GM12878 (cell line): Measurements from ENCODE around the gene LRP5. TPM values are rescaled to one million over a fixed set of nuclear protein-coding genes. Genes with fewer than 3 reads are reported as not detected.

Experiments
- ATAC-seq: fragments of 200-7000 bp; cut with Tn5 transposase; 3 replicates; pipeline ENCODE4 v1.9.1; 2020; ENCODE audit warnings: mild to moderate bottlenecking, moderate library complexity
- BruUV-seq: library from RNA; stranded (reverse); fragments of 400-500 nt; replicated peaks from 2 replicates; lab custom pipeline; 2021; lab: Mats Ljungman, UMichigan
- CTCF ChIA-PET: fragments of 300-600 bp; sonication (Branson Sonifier 250); formaldehyde crosslinking; extraction: SDS; loops from one replicate; lab custom pipeline; 2021; ENCODE audit warnings: inconsistent platforms; lab: Yijun Ruan, JAX
- POLR2A ChIA-PET: fragments of 350-600 bp; formaldehyde crosslinking; extraction: SDS; loops from one replicate; lab custom pipeline; 2021; ENCODE audit warnings: inconsistent platforms; lab: Charles Lee
- RAD21 ChIA-PET: fragments of 300-600 bp; sonication (Branson Sonifier 250); formaldehyde crosslinking; loops from one replicate; lab custom pipeline; 2023; ENCODE audit warnings: antibody characterized with exemption; ENCODE audit not compliant: unreplicated experiment; lab: Charles Lee
- SMC1A ChIA-PET: fragments of 300-600 bp; sonication (Branson Sonifier 250); formaldehyde crosslinking; loops from one replicate; lab custom pipeline; 2023; ENCODE audit not compliant: unreplicated experiment, uncharacterized antibody; lab: Charles Lee
- DNase-seq: peaks from one replicate; pipeline ENCODE4 v3.0.0-alpha.2; 2011; ENCODE audit warnings: low read depth, low spot score
- FAIRE-seq: peaks from 3 replicates; lab custom pipeline; 2011; peaks lifted over from hg19 to GRCh38; lab: Jason Lieb, UNC
- H2AFZ ChIP-seq: 2 replicates; pipeline ENCODE4 v1.6.0; 2011; ENCODE audit warnings: low read depth, low read length, control low read depth; ENCODE audit not compliant: control insufficient read depth
- H3K27ac ChIP-seq: 2 replicates; pipeline ENCODE4 v1.5.1; 2011; ENCODE audit warnings: control low read depth; ENCODE audit not compliant: control insufficient read depth, insufficient read depth
- H3K27me3 ChIP-seq, 2 experiments: replicated peaks in 1 of 2; 2 replicates each; pipeline versions ENCODE4 v1.6.0 to v1.6.1; 2011; ENCODE audit warnings: low read length in 1 of 2; ENCODE audit not compliant: control insufficient read depth in 2 of 2, insufficient read depth in 2 of 2
- H3K36me3 ChIP-seq, 2 experiments: 2 replicates each; pipeline ENCODE4 v1.5.1; 2011; ENCODE audit warnings: low read length in 1 of 2; ENCODE audit not compliant: control insufficient read depth in 2 of 2, insufficient read depth in 2 of 2
- H3K4me1 ChIP-seq: 2 replicates; pipeline ENCODE4 v1.6.1; 2011; ENCODE audit warnings: mild to moderate bottlenecking, low read length, moderate library complexity, mixed read lengths; ENCODE audit not compliant: control insufficient read depth, insufficient read depth
- H3K4me2 ChIP-seq: 2 replicates; pipeline ENCODE4 v1.6.0; 2011; ENCODE audit warnings: control low read depth; ENCODE audit not compliant: control insufficient read depth, insufficient read depth
- H3K4me3 ChIP-seq: fragments of 200-600 bp; sonication (generic); 2 replicates; pipeline ENCODE4 v1.5.1; 2016
- H3K79me2 ChIP-seq: 2 replicates; pipeline ENCODE4 v1.6.0; 2011; ENCODE audit warnings: low read length; ENCODE audit not compliant: control insufficient read depth, insufficient read depth
- H3K9ac ChIP-seq: 2 replicates; pipeline ENCODE4 v1.8.0; 2011; ENCODE audit warnings: low read length, control low read depth, mixed read lengths; ENCODE audit not compliant: control insufficient read depth, insufficient read depth
- H3K9me3 ChIP-seq: replicated peaks from 3 replicates; pipeline ENCODE4 v1.5.1; 2011; ENCODE audit warnings: mild to moderate bottlenecking, low read length; ENCODE audit not compliant: control insufficient read depth, insufficient read depth
- H4K20me1 ChIP-seq: 2 replicates; pipeline ENCODE4 v1.6.0; 2011; ENCODE audit not compliant: control insufficient read depth, insufficient read depth
- ATF2 ChIP-seq: IDR thresholded peaks from 2 replicates; pipeline ENCODE4 v1.6.1; 2012; ENCODE audit warnings: low read length, inconsistent platforms
- CUX1 ChIP-seq: IDR thresholded peaks from 2 replicates; pipeline ENCODE4 v1.6.1; 2012; ENCODE audit warnings: improper control_type of control experiment, low read depth, low read length; ENCODE audit not compliant: insufficient replicate concordance
- ELK1 ChIP-seq: IDR thresholded peaks from 2 replicates; pipeline ENCODE4 v1.6.1; 2012; ENCODE audit warnings: low read depth, low read length, improper control_type of control experiment
- ETV6 ChIP-seq, 2 experiments: fragments of 450-650 bp in 1 of 2; IDR thresholded peaks in 1 of 2; conservative IDR thresholded peaks in 1 of 2; 2 replicates each; pipeline ENCODE4 v1.6.1; 2014; ENCODE audit warnings: antibody characterized with exemption in 1 of 2, borderline replicate concordance in 1 of 2, low read depth in 1 of 2, mild to moderate bottlenecking in 1 of 2, moderate library complexity in 1 of 2
- RELB ChIP-seq: fragments of 450-650 bp; IDR thresholded peaks from 2 replicates; pipeline ENCODE4 v1.6.1; 2017; ENCODE audit warnings: low read depth, mild to moderate bottlenecking, moderate library complexity
- SKIL ChIP-seq: fragments of 450-650 bp; IDR thresholded peaks from 2 replicates; pipeline ENCODE4 v1.6.1; 2017; ENCODE audit warnings: mild to moderate bottlenecking, low read depth, inconsistent platforms; ENCODE audit not compliant: poor library complexity, severe bottlenecking
- SMC3 ChIP-seq: IDR thresholded peaks from 2 replicates; pipeline ENCODE4 v1.6.1; 2011; ENCODE audit warnings: low read length, improper control_type of control experiment, borderline replicate concordance
- WGBS: methylation state at CpG from one replicate; pipeline ENCODE4 v1.1.6; 2016; ENCODE audit warnings: low lambda C conversion rate; ENCODE audit not compliant: insufficient replicate concordance, insufficient coverage; ENCODE audit errors: missing lambda C conversion rate; 5-methylcytosine and 5-hydroxymethylcytosine counted together
- in situ Hi-C: fragments of 300-500 bp; cut with MboI; formaldehyde crosslinking; loops from 9 replicates; pipeline ENCODE4 v1.14.3; 2018; ENCODE audit warnings: mixed read lengths
- intact Hi-C: fragments of 100-400 bp; cut with micrococcal nuclease; formaldehyde crosslinking; loops from one replicate; pipeline ENCODE4 v1.14.2; 2022; ENCODE audit not compliant: unreplicated experiment
- polyA plus RNA-seq, 11 experiments: library from polyadenylated mRNA; depleted of rRNA in 4 of 11; unstranded in 6 of 11; stranded (reverse) in 5 of 11; fragments of >200 nt; fragmentation: Nextera tagmentation in 4 of 11; fragmentation: Illumina TruSeq in 1 of 11; extraction: Ambion mirVana in 4 of 11; extraction: Trizol in 1 of 11; gene quantifications; 1 replicate in 1 of 11; 2 replicates in 10 of 11; pipeline versions ENCODE4 v1.2.1 to v1.2.3, GENCODE V29; 2011 to 2016; ENCODE audit warnings: inconsistent platforms in 2 of 11, missing spikeins in 2 of 11, low read depth in 1 of 11
- total RNA-seq, 4 experiments: library from RNA; depleted of rRNA in 3 of 4; stranded (reverse); fragments of >200 nt in 3 of 4; fragmentation: Illumina TruSeq in 1 of 4; extraction: Trizol in 1 of 4; gene quantifications; 2 replicates each; pipeline versions ENCODE4 v1.2.1 to v1.2.3, GENCODE V29; 2013 to 2021

LRP5 gene
- total and polyA plus RNA-seq, 10 of the 15 experiments (the other 5 are each of a cell fraction or from before 2014, with no cell fraction given): 0.37 to 34.0 (median 6.6) TPM

GRCh38 chr11:68274306-68274705 lies 38.1 kb upstream of the LRP5 start:
- ATAC-seq: no peak
- in situ Hi-C loops: no loop called here
- ChIA-PET CTCF (interaction anchor here (0.5 to 6.0 kb wide), 3 partner anchors 17 to 633 kb away, joined by 3 to 69 read pairs (median 24); no protein-coding TSS in a partner anchor), POLR2A (interaction anchor here (0.6 to 5.3 kb wide), 8 partner anchors 16 to 1660 kb away, joined by 3 to 28 read pairs (median 3); no protein-coding TSS in a partner anchor)
- Histone ChIP-seq H3K9ac (no peak overlapping the region), H3K27me3 (no peaks in the 10 kb centered on the region), H4K20me1 (no peaks in the 10 kb centered on the region), H2AFZ (no peak overlapping the region), H3K36me3 (no peaks in the 10 kb centered on the region), H3K79me2 (peaks cover 37% of the 10 kb centered on the region), H3K27ac (peak overlapping the region; percentile 95), H3K9me3 (peaks cover 1% of the 10 kb centered on the region; the same call in 1 of the 3 replicates), H3K4me1 (peaks cover 19% of the 10 kb centered on the region)
- DNase-seq: no peak
- 100% methylated on average over 1 of the region's 1 CpG for WGBS
- intact Hi-C loops: no loop called here
- TF ChIP-seq ATF2 (no peak), ETV6 (conservative IDR thresholded peaks at IDR 0.05 in 1 of 2, IDR thresholded peaks at IDR 0.05 in 1 of 2; ENCODE audit: borderline replicate concordance in 1 of 2, low read depth in 1 of 2) (no peak), ELK1 (no peak), CUX1 (no peak), RELB (no peak), SMC3 (no peak), SKIL (no peak)
- TF ChIP-seq, all 136 proteins: peak for 0
- Histone ChIP-seq H3K4me2 (peak overlapping the region; percentile 57), H3K4me3 (peak overlapping the region; percentile 47)
- ChIA-PET SMC1A (interaction anchor here (1.1 to 9.9 kb wide), 2 partner anchors 8 to 23 kb away, joined by 4 to 102 read pairs; no protein-coding TSS in a partner anchor), RAD21 (interaction anchor here (1.0 to 3.7 kb wide), 3 partner anchors 9 to 23 kb away, joined by 3 to 31 read pairs (median 3); no protein-coding TSS in a partner anchor)
- no TSS peak for BruUV-seq
- no peak for FAIRE-seq
